Astrocyte of the spinal cord (primary cell): ENCODE results near the gene SSX4.
"Not testable (repeated sequence)": the region's sequence is repeated elsewhere in the genome, so short reads cannot be mapped to it uniquely, and the experiment has no call there.

Experiments
- DNase-seq: peaks from one replicate; pipeline ENCODE4 v3.0.0; 2011; ENCODE audit warnings: low read depth, low spot score
- H3K4me3 ChIP-seq: 2 replicates; pipeline ENCODE4 v1.5.1; 2011; ENCODE audit warnings: low read depth, mild to moderate bottlenecking, low read length, moderate library complexity
- in situ Hi-C: cut with HindIII; loops from 2 replicates; pipeline ENCODE4 v1.10.0; 2017; ENCODE audit warnings: low sequenced_read_pairs
- TF ChIP-seq, protein P1 (sequence below): IDR thresholded peaks from 2 replicates; pipeline ENCODE4 v1.5.1; 2012; ENCODE audit warnings: low read depth, mild to moderate bottlenecking, low read length, inconsistent platforms

Gene SSX4, protein sequence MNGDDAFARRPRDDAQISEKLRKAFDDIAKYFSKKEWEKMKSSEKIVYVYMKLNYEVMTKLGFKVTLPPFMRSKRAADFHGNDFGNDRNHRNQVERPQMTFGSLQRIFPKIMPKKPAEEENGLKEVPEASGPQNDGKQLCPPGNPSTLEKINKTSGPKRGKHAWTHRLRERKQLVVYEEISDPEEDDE

DNA sequence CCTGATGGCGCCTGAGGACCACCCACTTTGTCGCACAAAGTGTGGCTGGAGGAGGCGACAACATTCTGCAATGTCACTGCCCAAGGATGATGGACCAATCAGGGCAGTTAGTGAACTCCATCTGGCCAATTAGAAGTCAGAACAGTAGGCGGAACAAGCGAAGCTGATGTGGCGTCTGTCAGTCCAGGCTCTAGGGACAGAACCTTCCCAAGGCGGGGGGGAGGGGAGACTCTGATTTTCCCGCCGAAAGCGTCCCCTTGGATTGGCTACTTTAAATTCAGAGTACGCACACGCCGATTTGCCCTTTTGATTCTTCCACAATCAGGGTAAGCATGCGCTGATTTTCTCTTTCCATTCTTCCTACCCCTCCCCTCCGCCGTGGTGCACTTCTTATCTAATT is at the start of gene SSX4:
SSX4 (plus strand) TSS at position 301 of the 400 bp plus-strand sequence. CDS start 515 bp downstream, outside the sequence.
- in situ Hi-C loops, H3K4me3 ChIP-seq, DNase-seq: not testable (repeated sequence)

DNA sequence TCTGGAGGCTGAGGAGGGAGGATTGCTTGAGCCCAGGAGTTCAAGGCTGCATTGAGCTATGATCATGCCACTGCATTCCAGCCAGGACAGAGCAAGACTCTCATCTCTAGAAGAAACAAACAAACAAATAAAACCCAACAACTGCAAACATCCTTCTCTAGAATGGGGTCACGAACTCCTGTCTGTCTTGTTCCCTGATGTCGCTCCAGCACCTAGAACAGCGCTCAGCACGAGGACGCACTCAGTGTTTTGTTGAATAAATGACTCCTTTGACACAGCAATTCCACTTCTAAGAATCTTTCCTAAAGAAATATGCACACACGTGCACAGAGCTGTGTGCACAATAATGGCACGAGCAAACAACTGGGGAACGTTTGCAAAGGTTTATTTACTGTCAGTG is 37.3 kb upstream of the SSX4 start:
- DNase-seq, in situ Hi-C loops, H3K4me3 ChIP-seq: not testable (repeated sequence)

DNA sequence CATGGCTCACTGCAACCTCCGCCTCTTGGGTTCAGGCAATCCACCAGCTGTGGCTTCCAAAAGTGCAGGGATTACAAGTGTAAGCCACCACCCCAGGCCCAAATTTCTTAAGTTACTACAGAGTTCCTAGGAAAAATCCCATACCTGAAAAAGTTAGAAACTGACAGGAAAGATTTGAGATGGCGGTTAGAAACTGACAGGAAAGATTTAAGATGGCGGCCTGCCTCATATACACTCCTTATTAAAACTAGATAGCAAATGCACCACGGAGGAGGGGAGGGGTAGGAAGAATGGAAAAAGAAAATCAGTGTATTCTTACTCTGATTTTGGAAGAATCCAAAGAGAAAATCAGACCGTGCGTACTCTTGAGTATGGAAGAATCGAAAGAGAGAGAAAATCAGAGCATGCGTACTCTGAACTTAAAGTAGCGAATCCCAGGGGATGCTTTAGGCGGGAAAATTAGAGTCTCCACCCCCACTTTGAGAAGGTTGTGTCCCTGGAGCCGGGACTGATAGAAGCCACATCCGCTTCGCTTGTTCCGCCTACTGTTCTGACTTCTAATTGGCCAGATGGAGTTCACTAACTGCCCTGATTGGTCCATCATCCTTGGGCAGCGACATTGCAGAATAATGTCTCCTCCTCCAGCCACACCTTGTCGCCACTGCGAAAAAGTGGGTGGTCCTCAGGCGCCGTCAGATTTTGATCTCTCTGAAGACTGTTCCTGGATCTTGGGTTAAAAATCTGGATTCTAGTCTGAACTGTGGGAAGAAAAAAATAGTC is 26.8 kb upstream of the SSX4 start, which contains the start of gene SSX3:
SSX3 (minus strand) TSS at position 389 of the 780 bp plus-strand sequence. CDS start 1,454 bp downstream, outside the sequence.
- H3K4me3 ChIP-seq, in situ Hi-C loops, DNase-seq: not testable (repeated sequence)

DNA sequence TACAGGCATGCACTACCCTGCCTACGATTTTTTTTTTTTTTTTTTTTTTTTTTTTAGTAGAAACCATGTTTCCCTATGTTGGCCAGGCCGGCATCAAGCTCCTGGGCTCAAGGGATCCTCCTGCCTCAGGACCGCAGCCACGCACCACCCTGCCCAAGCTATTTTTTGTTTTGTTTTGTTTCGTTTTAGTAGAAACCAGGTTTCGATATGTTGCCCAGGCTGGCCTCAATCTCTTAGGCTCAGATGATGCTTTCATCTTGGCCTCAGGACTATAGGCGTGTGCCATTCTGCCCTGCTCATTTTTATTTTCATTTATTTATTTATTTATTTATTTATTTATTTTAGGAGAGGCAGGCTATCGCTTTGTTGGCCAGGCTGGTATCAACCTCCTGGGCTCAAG is 25.7 kb upstream of the SSX4 start:
- no peak for DNase-seq
- in situ Hi-C loops, result no loop called here
- TF ChIP-seq, protein P1, sequence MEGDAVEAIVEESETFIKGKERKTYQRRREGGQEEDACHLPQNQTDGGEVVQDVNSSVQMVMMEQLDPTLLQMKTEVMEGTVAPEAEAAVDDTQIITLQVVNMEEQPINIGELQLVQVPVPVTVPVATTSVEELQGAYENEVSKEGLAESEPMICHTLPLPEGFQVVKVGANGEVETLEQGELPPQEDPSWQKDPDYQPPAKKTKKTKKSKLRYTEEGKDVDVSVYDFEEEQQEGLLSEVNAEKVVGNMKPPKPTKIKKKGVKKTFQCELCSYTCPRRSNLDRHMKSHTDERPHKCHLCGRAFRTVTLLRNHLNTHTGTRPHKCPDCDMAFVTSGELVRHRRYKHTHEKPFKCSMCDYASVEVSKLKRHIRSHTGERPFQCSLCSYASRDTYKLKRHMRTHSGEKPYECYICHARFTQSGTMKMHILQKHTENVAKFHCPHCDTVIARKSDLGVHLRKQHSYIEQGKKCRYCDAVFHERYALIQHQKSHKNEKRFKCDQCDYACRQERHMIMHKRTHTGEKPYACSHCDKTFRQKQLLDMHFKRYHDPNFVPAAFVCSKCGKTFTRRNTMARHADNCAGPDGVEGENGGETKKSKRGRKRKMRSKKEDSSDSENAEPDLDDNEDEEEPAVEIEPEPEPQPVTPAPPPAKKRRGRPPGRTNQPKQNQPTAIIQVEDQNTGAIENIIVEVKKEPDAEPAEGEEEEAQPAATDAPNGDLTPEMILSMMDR, result no peak
- no peak overlapping the region for H3K4me3 ChIP-seq

DNA sequence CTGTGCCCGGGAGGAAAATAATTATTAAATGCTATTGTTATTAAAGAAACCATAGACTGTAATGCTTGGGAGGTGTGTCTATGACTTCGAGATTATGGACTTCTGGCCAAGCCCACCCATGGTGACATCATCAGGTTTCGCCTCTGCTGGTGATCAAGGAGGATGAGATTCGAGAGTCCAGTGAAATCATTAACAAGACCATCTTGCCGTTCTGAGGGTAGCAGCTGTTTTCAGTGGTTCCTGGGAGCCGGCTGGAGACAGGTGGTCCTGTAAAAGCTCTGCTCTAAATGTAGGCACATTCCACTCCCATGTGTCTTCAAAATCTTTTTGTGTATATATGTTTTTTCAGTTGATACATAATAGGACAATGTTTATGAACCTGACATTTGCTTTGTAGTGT is 24.1 kb upstream of the SSX4 start:
- in situ Hi-C loops, H3K4me3 ChIP-seq, DNase-seq: not testable (repeated sequence)

DNA sequence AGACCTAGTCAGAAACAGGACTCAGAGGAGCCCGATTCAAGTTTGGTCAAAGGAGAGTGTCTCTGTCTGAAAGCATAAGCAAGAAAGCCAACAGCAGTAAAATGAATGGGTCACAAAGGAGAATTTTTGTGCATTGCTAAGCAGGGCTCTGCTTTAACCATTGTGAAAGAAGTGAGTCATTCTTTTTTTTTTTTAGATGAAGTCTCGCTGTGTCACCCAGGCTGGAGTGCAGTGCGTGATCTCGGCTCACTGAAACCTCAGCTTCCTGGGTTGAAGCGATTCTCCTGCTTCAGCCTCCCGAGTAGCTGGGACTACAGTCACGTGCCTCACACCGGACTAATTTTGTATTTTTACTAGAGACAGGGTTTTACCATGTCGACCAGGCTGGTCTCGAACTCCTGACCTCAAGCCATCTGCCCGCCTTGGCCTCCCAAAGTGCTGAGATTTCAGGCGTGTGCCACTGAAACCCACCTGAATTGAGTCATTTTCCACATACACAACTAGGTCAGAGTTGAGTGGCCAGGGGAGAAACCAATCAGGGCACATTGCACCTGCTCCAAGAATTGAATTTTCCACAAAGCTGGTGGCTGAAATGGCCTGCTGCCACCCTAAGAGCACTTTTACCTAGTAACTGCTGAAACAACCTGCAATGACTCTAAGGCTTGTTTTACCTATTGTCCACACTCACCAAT is 15.5 kb upstream of the SSX4 start:
- in situ Hi-C loops, DNase-seq, H3K4me3 ChIP-seq: not testable (repeated sequence)

DNA sequence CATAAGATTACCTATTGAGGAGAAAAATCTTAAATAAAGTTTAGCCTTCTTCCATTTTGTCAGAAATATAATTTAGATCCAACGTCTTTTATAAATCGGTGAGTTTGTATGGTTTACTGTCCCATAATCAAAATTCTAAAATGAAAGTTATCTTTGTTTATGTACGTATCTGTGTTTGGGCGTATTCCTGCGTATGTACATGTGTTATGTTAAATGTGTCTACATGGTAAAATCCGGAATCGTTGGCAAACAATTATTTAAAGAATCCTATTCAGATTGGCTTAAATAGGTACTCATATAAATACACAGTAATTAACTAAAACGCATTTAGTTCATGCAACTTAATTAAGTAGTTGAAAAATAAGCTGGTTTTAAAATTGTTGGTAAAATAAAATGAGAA is 12.9 kb upstream of the SSX4 start:
- in situ Hi-C loops, DNase-seq, H3K4me3 ChIP-seq: not testable (repeated sequence)

DNA sequence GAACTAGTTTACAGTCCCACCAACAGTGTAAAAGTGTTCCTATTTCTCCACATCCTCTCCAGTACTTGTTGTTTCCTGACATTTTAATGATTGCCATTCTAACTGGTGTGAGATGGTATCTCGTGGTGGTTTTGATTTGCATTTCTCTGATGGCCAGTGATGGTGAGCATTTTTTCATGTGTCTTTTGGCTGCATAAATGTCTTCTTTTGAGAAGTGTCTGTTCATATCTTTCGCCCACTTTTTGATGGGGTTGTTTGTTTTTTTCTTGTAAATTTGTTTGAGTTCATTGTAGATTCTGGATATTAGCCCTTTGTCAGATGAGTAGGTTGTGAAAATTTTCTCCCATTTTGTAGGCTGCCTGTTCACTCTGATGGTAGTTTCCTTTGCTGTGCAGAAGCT is 13.6 kb downstream of the SSX4 start:
- DNase-seq, in situ Hi-C loops, H3K4me3 ChIP-seq: not testable (repeated sequence)

DNA sequence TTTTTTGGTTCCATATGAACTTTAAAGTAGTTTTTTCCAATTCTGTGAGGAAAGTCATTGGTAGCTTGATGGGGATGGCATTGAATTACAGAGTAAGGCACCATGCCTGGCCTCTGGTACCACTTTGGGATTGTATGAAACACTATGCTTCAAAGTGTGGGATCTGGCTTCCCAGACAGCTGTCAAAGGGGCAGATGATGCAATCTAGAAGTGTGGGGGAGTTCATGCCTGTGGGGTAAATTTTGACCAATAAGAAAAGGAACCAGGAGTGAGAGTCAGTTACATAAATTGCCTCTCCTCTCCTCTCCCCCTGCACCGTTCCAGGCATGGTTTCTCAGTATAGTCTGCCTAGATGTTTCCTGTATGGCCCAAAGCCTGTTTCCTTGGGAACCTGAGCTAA is 14.5 kb downstream of the SSX4 start:
- H3K4me3 ChIP-seq, in situ Hi-C loops: not testable (repeated sequence)
- DNase-seq, result peak; percentile 0

DNA sequence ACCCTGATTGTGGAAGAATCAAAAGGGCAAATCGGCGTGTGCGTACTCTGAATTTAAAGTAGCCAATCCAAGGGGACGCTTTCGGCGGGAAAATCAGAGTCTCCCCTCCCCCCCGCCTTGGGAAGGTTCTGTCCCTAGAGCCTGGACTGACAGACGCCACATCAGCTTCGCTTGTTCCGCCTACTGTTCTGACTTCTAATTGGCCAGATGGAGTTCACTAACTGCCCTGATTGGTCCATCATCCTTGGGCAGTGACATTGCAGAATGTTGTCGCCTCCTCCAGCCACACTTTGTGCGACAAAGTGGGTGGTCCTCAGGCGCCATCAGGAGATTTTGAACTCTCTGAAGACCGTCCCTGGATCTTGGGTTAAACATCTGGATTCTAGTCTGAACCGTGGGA is 28.5 kb downstream of the SSX4 start, which contains the start of gene SSX4B:
SSX4B (minus strand) TSS at position 101 of the 400 bp plus-strand sequence. CDS start 588 bp downstream, outside the sequence.
- in situ Hi-C loops, H3K4me3 ChIP-seq, DNase-seq: not testable (repeated sequence)

DNA sequence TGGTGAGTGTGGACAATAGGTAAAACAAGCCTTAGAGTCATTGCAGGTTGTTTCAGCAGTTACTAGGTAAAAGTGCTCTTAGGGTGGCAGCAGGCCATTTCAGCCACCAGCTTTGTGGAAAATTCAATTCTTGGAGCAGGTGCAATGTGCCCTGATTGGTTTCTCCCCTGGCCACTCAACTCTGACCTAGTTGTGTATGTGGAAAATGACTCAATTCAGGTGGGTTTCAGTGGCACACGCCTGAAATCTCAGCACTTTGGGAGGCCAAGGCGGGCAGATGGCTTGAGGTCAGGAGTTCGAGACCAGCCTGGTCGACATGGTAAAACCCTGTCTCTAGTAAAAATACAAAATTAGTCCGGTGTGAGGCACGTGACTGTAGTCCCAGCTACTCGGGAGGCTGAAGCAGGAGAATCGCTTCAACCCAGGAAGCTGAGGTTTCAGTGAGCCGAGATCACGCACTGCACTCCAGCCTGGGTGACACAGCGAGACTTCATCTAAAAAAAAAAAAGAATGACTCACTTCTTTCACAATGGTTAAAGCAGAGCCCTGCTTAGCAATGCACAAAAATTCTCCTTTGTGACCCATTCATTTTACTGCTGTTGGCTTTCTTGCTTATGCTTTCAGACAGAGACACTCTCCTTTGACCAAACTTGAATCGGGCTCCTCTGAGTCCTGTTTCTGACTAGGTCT is 43.8 kb downstream of the SSX4 start:
- H3K4me3 ChIP-seq, in situ Hi-C loops, DNase-seq: not testable (repeated sequence)

DNA sequence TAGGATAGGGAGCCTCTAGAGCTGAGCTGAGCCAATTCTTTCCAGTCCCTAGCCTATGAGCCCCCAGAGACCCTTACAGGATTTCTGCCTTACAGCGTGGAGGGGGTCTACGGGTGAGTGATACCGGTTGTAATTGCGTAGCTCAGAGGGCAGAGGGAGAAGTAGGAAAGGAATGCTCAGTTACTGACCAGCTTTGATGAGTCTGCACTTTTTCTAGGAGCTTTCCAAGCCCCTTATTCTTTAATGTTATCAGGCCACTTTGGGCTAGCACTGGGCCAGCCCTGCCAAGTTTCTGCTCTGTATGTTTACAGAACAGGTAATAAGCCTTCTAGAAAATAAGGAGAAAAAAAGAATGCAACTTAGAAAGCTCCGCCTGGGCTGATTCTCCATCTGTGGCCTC is 46.3 kb downstream of the SSX4 start:
- in situ Hi-C loops, H3K4me3 ChIP-seq, DNase-seq: not testable (repeated sequence)

DNA sequence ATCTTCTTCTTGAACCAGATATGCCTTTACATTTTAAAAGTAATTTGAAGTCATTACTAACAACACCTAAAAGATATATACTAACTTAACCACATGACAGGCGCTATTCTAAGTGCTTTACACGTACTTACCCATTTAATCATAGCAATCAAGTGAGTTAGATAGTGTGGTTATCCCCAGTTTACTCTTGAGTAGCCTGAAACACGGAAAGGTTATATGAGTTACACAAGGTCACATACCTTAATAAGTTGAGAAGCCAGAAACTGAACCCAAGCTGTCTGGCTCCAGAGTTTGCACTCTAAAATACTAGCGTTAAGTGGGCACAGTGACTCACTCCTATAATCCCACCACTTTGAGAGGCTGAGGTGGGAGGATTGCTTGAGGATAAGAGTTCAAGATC is 46.8 kb downstream of the SSX4 start:
- DNase-seq, in situ Hi-C loops, H3K4me3 ChIP-seq: not testable (repeated sequence)

DNA sequence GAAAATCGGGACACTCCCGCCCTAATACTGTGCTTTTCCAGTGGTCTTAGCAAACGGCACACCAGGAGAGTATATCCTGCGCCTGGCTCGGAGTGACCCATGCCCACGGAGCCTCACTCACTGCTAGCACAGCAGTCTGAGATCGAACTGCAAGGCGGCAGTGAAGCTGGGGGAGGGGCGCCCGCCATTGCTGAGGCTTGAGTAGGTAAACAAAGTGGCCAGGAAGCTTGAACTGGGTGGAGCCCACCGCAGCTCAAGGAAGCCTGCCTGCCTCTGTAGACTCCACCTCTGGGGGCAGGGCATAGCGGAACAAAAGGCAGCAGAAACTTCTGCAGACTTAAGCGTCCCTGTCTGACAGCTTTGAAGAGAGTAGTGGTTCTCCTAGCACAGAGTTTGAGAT is 50.4 kb downstream of the SSX4 start:
- DNase-seq, in situ Hi-C loops, H3K4me3 ChIP-seq: not testable (repeated sequence)
